G401 (cell line): ENCODE measurements around the gene GSG1L. TPM values are rescaled to one million over a fixed set of nuclear protein-coding genes. Genes with fewer than 3 reads are reported as not detected.
A peak's percentile ranks its signal among the peaks of the same experiment; 100 is the strongest.

Source experiments
- DNase-seq: peaks from one replicate; pipeline ENCODE4 v3.0.0-alpha.2; 2015; ENCODE audit warnings: low spot score
- in situ Hi-C: cut with HindIII; loops from 2 replicates; pipeline ENCODE4 v1.10.0; 2016; ENCODE audit warnings: low sequenced_read_pairs, mixed read lengths
- total RNA-seq: library from RNA; depleted of rRNA; stranded (reverse); fragments of >200 nt; shearing (Covaris generic); gene quantifications from 2 replicates; pipeline ENCODE4 v1.2.3, GENCODE V29; 2014; rRNA removed

GSG1L gene
- total RNA-seq, result not detected in 2 replicates

DNA sequence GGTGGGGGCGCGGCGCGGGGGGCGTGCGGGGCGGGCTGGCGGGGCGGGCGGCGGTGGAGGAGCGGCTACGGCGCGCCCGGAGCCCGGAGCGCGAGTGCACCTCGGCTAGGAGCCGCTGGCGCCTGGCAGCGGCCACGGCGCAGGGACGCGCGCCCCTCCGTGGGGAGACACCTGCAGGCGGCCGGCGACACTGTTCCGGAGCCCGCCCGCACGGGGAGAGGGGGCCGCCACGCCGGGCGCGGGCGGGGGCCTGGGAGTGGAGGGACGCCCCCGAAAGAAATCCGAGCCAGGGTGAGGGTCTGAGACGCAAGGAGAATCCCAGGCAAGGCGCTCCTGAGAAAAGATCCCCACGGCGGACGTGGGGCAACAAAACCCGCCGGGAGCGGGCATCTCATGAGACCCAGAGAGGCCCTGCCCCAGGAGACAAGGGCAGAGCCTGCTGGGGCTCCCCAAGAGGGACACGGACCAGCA lies at the start of gene GSG1L:
Gene GSG1L (minus strand): TSS at position 124 of the 471 bp plus-strand sequence. CDS start 290 bp downstream, outside the sequence.
- in situ Hi-C loops, result no loop called here
- no peak for DNase-seq

- in situ Hi-C loops, result no loop called here
- no peak for DNase-seq
Measured at GRCh38 chr16:28112908-28113307, 49.4 kb upstream of the GSG1L start.

GRCh38 chr16:28110977-28111376 lies 47.5 kb upstream of the GSG1L start:
- in situ Hi-C loops, result no loop called here
- no peak for DNase-seq

DNA sequence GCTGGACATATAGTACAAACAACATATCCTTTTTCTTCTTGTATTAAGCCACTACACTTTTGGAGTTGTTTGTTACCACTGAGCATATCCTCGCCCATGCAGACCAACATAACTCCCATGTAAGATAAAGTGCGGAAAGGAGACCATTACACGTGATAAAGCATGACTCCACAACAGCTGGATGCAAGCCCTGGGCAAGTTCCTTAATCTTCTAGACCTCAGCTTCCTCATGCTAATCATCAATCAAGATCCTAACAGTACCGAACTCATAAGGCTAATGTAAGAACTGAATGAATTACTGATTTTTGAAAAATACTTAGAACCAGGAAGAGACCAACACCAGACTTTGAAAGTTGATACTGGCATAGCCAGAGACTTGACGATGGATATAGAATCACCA lies 47.0 kb upstream of the GSG1L start:
- no peak for DNase-seq
- in situ Hi-C loops, result no loop called here

DNA sequence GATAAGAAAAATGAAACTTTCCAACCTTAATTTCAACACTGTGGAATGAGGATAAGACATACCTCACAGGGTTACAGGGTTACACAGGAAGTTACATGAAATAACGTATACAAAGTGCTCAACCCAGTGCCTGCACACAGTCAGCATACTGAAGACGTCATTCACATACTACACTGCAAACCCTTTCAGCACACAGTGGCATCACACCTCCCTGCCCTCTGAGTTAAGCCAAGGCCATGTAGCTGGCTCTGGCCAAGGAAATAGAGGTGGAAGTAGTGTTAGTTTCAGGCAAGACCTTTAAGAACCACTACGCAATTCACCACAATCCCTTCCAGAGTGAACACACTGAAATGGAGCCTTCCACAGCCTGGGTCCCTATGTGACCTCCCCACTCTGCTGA lies 46.6 kb upstream of the GSG1L start:
- DNase-seq, result no peak
- in situ Hi-C loops, result no loop called here

DNA sequence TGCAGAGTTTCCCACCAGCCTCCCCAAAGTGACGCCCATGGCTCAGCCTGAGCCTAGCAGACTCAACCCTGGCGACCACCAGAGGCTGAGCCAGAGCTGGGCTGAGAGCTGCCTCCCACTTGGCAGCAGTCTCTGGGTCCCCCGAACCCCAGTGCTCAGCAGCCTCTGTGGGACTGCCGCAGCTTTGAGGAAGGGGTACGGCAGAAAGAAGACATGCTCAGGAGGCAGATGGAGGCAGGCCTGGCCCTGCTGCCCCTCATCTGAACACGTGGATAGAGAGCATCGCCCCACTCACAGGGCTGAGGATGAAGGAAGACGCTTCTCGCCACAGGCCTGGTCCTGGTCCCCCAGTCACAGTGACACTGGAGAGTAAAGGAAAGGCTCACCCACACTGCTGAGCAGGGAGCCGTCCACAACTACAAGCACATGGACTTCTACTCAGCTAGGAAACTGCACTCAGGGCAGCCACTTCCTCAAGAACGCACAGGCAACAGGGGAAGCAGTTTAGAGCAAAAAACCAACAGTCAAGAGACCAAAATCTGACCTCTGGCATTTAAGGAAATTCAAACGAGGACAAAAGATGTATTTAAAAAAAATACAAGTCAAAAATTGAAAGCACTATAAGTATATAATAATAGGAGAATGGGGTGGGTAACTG lies 45.2 kb upstream of the GSG1L start:
- in situ Hi-C loops, result no loop called here
- DNase-seq, result no peak

GRCh38 chr16:28107232-28107631 lies 43.7 kb upstream of the GSG1L start:
- no peak for DNase-seq
- in situ Hi-C loops, result no loop called here

GRCh38 chr16:28106467-28107215 lies 43.1 kb upstream of the GSG1L start:
- DNase-seq, result no peak
- in situ Hi-C loops, result no loop called here

DNA sequence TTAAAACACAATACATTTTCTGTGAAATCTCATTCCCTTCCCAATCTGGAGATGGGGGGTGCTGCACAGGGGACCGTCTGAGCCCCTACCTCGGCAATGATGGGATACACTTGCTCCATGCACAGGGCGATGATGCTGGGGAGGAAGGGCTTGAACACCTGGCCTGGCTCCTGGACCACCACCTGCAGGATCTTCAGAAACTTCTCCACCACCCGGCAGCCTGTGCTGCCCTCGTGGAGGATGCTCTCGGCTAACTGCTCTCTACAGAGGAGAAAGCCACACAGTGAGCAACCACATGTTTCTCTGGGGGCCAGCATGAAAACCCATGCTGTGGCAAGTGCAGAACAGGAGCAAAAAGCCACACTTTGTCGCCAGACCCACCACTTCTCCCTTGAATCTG lies 42.4 kb upstream of the GSG1L start:
- in situ Hi-C loops, result no loop called here
- DNase-seq, result no peak

GRCh38 chr16:28105297-28105696 lies 41.8 kb upstream of the GSG1L start:
- in situ Hi-C loops, result no loop called here
- no peak for DNase-seq

- DNase-seq, result no peak
Measured at GRCh38 chr16:28104404-28104803, 40.9 kb upstream of the GSG1L start.

GRCh38 chr16:28103516-28104170 lies 40.1 kb upstream of the GSG1L start:
- in situ Hi-C loops, result no loop called here
- no peak for DNase-seq

More at GRCh38 chr16:28104404-28104803, 40.9 kb upstream of the GSG1L start:
- in situ Hi-C loops, result no loop called here

DNA sequence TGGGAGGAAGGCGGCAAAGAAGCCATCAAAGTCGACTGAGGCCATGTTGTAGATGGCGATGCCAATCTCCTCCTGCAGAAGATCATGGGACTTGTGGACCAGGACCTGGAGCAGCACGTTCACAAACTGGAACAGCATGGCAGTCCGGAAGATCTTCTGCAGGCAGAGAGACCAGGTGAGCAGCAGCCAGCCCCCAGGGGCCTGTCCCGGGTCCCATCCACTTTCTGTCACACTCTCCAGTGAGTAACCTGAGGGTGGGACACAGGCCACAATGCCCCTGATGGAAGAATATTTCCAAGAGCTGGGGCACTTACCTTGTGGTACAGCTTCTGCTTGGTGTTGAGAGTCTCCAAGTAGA lies 38.0 kb upstream of the GSG1L start:
- in situ Hi-C loops, result no loop called here
- DNase-seq, result no peak

DNA sequence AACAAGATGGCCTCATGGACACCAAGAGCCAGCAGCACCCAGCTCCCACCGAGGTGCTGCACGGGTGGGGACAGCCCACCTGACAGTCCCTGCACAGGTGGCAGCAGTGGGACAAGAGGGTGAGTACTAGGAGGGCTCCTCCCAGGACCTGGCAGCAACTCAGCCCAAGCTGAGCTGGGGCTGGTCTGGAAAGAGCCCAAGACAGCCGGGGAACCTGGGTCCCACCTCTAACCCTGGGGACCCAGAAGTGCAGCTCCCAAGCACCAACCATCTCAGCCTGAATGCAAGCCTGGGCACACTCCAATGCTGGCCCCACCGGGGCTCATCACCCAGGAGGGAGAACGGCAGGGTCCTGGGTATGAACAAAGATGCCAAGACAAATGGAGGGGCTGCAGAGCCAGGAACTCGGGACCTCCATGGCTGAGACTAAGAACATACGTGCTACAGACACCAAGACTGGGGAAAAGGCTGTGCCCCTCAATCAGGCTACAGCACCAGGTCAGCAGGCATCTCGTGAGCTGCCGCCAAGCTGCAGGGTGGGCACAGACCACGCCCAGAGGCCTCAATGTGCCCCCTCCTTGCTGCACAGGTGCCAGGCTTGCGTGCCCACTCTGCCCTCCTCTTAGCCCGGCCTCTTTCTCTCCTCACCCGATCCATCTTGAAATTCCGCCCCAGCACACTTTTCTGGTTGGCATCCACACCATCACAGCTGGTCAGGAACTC lies 37.5 kb upstream of the GSG1L start:
- in situ Hi-C loops, result no loop called here

GRCh38 chr16:28098959-28099945 lies 35.7 kb upstream of the GSG1L start:
- in situ Hi-C loops, result no loop called here
- peak; percentile 31 for DNase-seq

More for the DNA sequence above, 37.5 kb upstream of the GSG1L start:
- DNase-seq, result no peak

DNA sequence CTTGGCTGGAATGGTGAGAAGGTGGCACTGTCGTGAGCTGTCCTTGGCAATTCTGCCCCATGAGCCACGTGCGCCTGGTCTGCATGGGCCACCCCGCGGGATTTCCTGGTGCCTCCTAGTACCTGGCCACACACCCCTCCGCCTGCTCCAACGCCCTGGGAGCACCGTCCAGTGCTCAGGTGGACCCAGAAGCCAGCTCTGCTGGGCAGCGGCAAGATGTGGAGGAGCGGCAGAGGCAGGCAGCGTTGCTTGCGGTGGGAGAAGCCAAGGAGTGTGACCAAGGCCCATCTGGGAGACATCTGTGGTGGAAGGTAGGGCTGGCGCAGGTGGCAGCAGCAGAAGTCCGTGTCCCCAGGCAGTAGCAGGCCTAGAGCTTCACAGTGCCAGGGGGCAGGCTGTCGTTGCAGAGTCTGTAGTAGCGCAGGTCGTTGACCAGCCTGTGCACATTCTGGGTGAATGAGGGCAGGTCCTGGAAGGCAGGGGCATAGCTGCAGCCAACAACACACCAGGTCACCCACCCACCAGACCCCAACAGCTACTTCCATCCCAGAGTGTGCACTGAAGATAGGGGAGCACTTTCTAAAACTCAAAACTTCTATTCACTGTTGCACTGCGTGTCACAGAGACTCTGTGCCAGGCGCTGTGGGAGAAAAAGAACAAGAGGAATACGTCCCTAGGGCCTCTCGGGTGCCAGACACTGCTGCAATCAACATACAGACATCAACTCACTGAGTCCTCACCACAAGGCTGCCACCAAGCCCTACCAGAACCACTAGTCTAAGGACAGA lies 34.9 kb upstream of the GSG1L start:
- no peak for DNase-seq
- in situ Hi-C loops, result no loop called here

- no peak for DNase-seq
- in situ Hi-C loops, result no loop called here
Measured at GRCh38 chr16:28096983-28097899, 33.7 kb upstream of the GSG1L start.
